ENCODE data around the gene IFNAR2. TPM values are rescaled to one million over a fixed set of nuclear protein-coding genes. Genes with fewer than 3 reads are reported as not detected.

Gene IFNAR2
- polyA plus RNA-seq, 1 donor from 2014 or later = 10.3 TPM

DNA sequence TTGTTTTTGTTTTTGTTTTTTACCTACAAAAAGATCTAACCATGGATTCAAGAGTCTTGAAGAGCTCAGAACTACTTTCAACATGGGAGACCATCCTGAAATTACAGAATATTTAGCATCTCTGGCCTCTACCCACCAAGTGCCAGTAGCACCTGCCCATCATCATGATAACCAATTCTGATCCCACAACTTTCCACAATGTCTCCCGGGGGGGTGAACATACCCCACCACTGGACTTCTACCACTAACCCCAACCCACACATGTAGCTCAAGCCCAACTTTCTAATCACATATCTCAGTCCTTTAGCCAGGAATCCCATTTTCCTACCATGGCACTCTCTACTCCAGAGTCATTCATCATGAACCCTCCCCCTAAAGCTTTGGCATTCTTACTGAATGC lies 15.7 kb upstream of the IFNAR2 start:
- Histone ChIP-seq H3K9me3 (ENCODE audit: low read length) (no peaks in the 10 kb centered on the region), H3K4me2 (ENCODE audit: low read length) (no peak overlapping the region), H3K27ac (ENCODE audit: low read length) (no peak overlapping the region), H3K36me3 (ENCODE audit: insufficient read depth, low read length) (no peaks in the 10 kb centered on the region), H4K20me1 (ENCODE audit: insufficient read depth) (no peaks in the 10 kb centered on the region), H2AFZ (ENCODE audit: low read depth, low read length) (no peak overlapping the region), H3K9ac (ENCODE audit: low read length) (no peak overlapping the region), H3K27me3 (ENCODE audit: insufficient read depth, low read depth, low read length) (no peaks in the 10 kb centered on the region), H3K9me2 (ENCODE audit: insufficient read depth, low read length) (no peaks in the 10 kb centered on the region), H3F3A (ENCODE audit: insufficient read depth, low read length, poor library complexity, severe bottlenecking) (no peaks in the 10 kb centered on the region), H3K4me3 (ENCODE audit: low read length) (no peak overlapping the region), H3K79me2 (replicated peaks; ENCODE audit: insufficient read depth, low read length) (no peaks in the 10 kb centered on the region)
- TF ChIP-seq SMC3 (conservative IDR thresholded peaks at IDR 0.05; ENCODE audit: poor library complexity) (no peak), EZH2 (IDR thresholded peaks at IDR 0.05; ENCODE audit: borderline replicate concordance, insufficient read depth, low read length, poor library complexity, severe bottlenecking) (no peak), RAD21 (conservative IDR thresholded peaks at IDR 0.05) (no peak), POLR2AphosphoS5 (IDR thresholded peaks at IDR 0.05) (no peak), EP300 (conservative IDR thresholded peaks at IDR 0.05; ENCODE audit: poor library complexity, severe bottlenecking) (no peak), MXI1 (conservative IDR thresholded peaks at IDR 0.05; ENCODE audit: poor library complexity, severe bottlenecking) (no peak), TAF1 (IDR thresholded peaks at IDR 0.05; ENCODE audit: low read depth) (no peak)
- TF ChIP-seq, protein P1, sequence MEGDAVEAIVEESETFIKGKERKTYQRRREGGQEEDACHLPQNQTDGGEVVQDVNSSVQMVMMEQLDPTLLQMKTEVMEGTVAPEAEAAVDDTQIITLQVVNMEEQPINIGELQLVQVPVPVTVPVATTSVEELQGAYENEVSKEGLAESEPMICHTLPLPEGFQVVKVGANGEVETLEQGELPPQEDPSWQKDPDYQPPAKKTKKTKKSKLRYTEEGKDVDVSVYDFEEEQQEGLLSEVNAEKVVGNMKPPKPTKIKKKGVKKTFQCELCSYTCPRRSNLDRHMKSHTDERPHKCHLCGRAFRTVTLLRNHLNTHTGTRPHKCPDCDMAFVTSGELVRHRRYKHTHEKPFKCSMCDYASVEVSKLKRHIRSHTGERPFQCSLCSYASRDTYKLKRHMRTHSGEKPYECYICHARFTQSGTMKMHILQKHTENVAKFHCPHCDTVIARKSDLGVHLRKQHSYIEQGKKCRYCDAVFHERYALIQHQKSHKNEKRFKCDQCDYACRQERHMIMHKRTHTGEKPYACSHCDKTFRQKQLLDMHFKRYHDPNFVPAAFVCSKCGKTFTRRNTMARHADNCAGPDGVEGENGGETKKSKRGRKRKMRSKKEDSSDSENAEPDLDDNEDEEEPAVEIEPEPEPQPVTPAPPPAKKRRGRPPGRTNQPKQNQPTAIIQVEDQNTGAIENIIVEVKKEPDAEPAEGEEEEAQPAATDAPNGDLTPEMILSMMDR (IDR thresholded peaks at IDR 0.05; ENCODE audit: poor library complexity, severe bottlenecking) = no peak
- TF ChIP-seq, protein P2, sequence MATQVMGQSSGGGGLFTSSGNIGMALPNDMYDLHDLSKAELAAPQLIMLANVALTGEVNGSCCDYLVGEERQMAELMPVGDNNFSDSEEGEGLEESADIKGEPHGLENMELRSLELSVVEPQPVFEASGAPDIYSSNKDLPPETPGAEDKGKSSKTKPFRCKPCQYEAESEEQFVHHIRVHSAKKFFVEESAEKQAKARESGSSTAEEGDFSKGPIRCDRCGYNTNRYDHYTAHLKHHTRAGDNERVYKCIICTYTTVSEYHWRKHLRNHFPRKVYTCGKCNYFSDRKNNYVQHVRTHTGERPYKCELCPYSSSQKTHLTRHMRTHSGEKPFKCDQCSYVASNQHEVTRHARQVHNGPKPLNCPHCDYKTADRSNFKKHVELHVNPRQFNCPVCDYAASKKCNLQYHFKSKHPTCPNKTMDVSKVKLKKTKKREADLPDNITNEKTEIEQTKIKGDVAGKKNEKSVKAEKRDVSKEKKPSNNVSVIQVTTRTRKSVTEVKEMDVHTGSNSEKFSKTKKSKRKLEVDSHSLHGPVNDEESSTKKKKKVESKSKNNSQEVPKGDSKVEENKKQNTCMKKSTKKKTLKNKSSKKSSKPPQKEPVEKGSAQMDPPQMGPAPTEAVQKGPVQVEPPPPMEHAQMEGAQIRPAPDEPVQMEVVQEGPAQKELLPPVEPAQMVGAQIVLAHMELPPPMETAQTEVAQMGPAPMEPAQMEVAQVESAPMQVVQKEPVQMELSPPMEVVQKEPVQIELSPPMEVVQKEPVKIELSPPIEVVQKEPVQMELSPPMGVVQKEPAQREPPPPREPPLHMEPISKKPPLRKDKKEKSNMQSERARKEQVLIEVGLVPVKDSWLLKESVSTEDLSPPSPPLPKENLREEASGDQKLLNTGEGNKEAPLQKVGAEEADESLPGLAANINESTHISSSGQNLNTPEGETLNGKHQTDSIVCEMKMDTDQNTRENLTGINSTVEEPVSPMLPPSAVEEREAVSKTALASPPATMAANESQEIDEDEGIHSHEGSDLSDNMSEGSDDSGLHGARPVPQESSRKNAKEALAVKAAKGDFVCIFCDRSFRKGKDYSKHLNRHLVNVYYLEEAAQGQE (IDR thresholded peaks at IDR 0.05; ENCODE audit: borderline replicate concordance) = no peak

DNA sequence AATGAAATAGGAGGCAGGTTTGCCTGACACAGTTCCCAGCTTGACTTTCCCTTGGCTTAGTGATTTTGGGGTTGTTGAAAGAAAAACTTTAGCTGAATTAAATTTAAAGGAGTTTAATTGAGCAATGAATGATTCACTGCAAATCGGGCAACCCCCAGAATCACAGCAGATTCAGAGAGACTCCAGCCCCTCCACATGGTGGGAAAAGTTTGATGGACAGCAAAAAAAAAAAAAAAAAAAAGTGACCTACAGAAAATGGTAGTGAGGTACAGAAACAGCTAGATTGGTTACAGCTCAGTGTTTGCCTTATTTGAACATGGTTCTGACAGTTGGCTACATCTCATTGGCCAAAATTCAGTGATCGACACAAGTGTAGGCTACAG lies 12.6 kb upstream of the IFNAR2 start:
- Histone ChIP-seq H3K9me3 (ENCODE audit: low read length) (no peaks in the 10 kb centered on the region), H3K27me3 (ENCODE audit: insufficient read depth, low read depth, low read length) (no peaks in the 10 kb centered on the region), H3F3A (ENCODE audit: insufficient read depth, low read length, poor library complexity, severe bottlenecking) (no peaks in the 10 kb centered on the region), H3K4me2 (ENCODE audit: low read length) (no peak overlapping the region), H4K20me1 (ENCODE audit: insufficient read depth) (no peaks in the 10 kb centered on the region), H3K4me3 (ENCODE audit: low read length) (no peak overlapping the region), H3K9ac (ENCODE audit: low read length) (no peak overlapping the region), H3K79me2 (replicated peaks; ENCODE audit: insufficient read depth, low read length) (no peaks in the 10 kb centered on the region), H3K9me2 (ENCODE audit: insufficient read depth, low read length) (no peaks in the 10 kb centered on the region), H2AFZ (ENCODE audit: low read depth, low read length) (no peak overlapping the region), H3K36me3 (ENCODE audit: insufficient read depth, low read length) (no peaks in the 10 kb centered on the region), H3K27ac (ENCODE audit: low read length) (no peak overlapping the region)
- TF ChIP-seq, protein P2 (IDR thresholded peaks at IDR 0.05; ENCODE audit: borderline replicate concordance) = no peak
- TF ChIP-seq TAF1 (IDR thresholded peaks at IDR 0.05; ENCODE audit: low read depth) (no peak), EP300 (conservative IDR thresholded peaks at IDR 0.05; ENCODE audit: poor library complexity, severe bottlenecking) (no peak), RAD21 (conservative IDR thresholded peaks at IDR 0.05) (no peak), POLR2AphosphoS5 (IDR thresholded peaks at IDR 0.05) (no peak), EZH2 (IDR thresholded peaks at IDR 0.05; ENCODE audit: borderline replicate concordance, insufficient read depth, low read length, poor library complexity, severe bottlenecking) (no peak), SMC3 (conservative IDR thresholded peaks at IDR 0.05; ENCODE audit: poor library complexity) (no peak), MXI1 (conservative IDR thresholded peaks at IDR 0.05; ENCODE audit: poor library complexity, severe bottlenecking) (no peak)
- TF ChIP-seq, protein P1 (IDR thresholded peaks at IDR 0.05; ENCODE audit: poor library complexity, severe bottlenecking) = no peak

Measured in neural cell (in vitro differentiated cells).